Panc1 (cell line): ENCODE data around the gene KRT15. TPM values are rescaled to one million over a fixed set of nuclear protein-coding genes. Genes with fewer than 3 reads are reported as not detected.

ENCODE experiments used
- ATAC-seq: fragments of 200-7000 bp; cut with Tn5 transposase; 2 replicates; pipeline ENCODE4 v1.9.1; 2020; ENCODE audit warnings: mild to moderate bottlenecking, moderate library complexity
- BruUV-seq: library from RNA; stranded (reverse); fragments of 400-500 nt; replicated peaks from 2 replicates; lab custom pipeline; 2021; lab: Mats Ljungman, UMichigan
- CTCF ChIA-PET: fragments of 300-600 bp; sonication (Branson Sonifier 250); formaldehyde crosslinking; loops from one replicate; lab custom pipeline; 2022; ENCODE audit warnings: antibody characterized with exemption; lab: Charles Lee
- POLR2A ChIA-PET: fragments of 300-600 bp; sonication (Branson Sonifier 250); formaldehyde crosslinking; loops from one replicate; lab custom pipeline; 2022; ENCODE audit warnings: antibody characterized with exemption; lab: Charles Lee
- DNase-seq: peaks from one replicate; pipeline ENCODE4 v3.0.0-alpha.2; 2010; ENCODE audit warnings: low read depth, low spot score
- H3K27ac ChIP-seq: 2 replicates; pipeline ENCODE4 v1.5.1; 2011; ENCODE audit warnings: mild to moderate bottlenecking, low read length, inconsistent platforms
- H3K27me3 ChIP-seq: fragments of 200-500 bp; sonication (Bioruptor generic); 2 replicates; pipeline ENCODE4 v1.6.0; 2014; ENCODE audit warnings: low read length, inconsistent platforms; ENCODE audit not compliant: control insufficient read depth, insufficient read depth
- H3K36me3 ChIP-seq: fragments of 200-500 bp; sonication (Bioruptor generic); 2 replicates; pipeline ENCODE4 v1.5.1; 2014; ENCODE audit warnings: inconsistent platforms, mild to moderate bottlenecking, low read length, moderate library complexity; ENCODE audit not compliant: control insufficient read depth, insufficient read depth
- H3K4me1 ChIP-seq: 2 replicates; pipeline ENCODE4 v1.5.1; 2011; ENCODE audit warnings: inconsistent platforms, mild to moderate bottlenecking, low read length, moderate library complexity; ENCODE audit not compliant: control insufficient read depth, insufficient read depth
- H3K4me3 ChIP-seq, 2 experiments: 2 replicates each; pipeline ENCODE4 v1.5.1; 2011 to 2012; ENCODE audit warnings: low read depth in 2 of 2, low read length in 2 of 2, mild to moderate bottlenecking in 2 of 2, inconsistent platforms in 1 of 2, moderate library complexity in 1 of 2
- H3K9me3 ChIP-seq: fragments of 200-500 bp; sonication (Bioruptor generic); 2 replicates; pipeline ENCODE4 v1.5.1; 2014; ENCODE audit warnings: low read depth, mild to moderate bottlenecking, inconsistent platforms, low read length, moderate library complexity; ENCODE audit not compliant: control insufficient read depth, insufficient read depth
- CTCF ChIP-seq: fragments of 450-650 bp; IDR thresholded peaks from 2 replicates; pipeline ENCODE4 v1.5.1; 2017; ENCODE audit warnings: mild to moderate bottlenecking
- POLR2AphosphoS5 ChIP-seq: IDR thresholded peaks from 2 replicates; pipeline ENCODE4 v1.6.1; 2012; ENCODE audit warnings: mild to moderate bottlenecking, low read depth, low read length, moderate library complexity
- SIN3A ChIP-seq: IDR thresholded peaks from 2 replicates; pipeline ENCODE4 v1.6.1; 2012; ENCODE audit warnings: low read depth, mild to moderate bottlenecking, low read length, moderate library complexity, borderline replicate concordance; ENCODE audit not compliant: insufficient read depth
- TCF7L2 ChIP-seq: IDR thresholded peaks from 2 replicates; pipeline ENCODE4 v1.6.1; 2011; ENCODE audit warnings: mild to moderate bottlenecking, low read depth, low read length, inconsistent platforms
- in situ Hi-C: cut with HindIII; loops from 2 replicates; pipeline ENCODE4 v1.10.0; 2016; ENCODE audit warnings: low sequenced_read_pairs, low pct_unique_long_range_greater_than_20kb
- intact Hi-C: fragments of 100-400 bp; cut with micrococcal nuclease; formaldehyde crosslinking; loops from one replicate; pipeline ENCODE4 v1.10.0; 2022; ENCODE audit not compliant: unreplicated experiment
- total RNA-seq: library from RNA; stranded (reverse); gene quantifications from one replicate; pipeline ENCODE4 v1.2.1, GENCODE V29; 2021; ENCODE audit not compliant: unreplicated experiment
- TF ChIP-seq, protein P1 (sequence below), 2 experiments: IDR thresholded peaks; 2 replicates each; pipeline ENCODE4 v1.6.1; 2011 to 2012; ENCODE audit warnings: low read depth in 2 of 2, control low read depth in 1 of 2, low read length in 1 of 2, mild to moderate bottlenecking in 1 of 2, moderate library complexity in 1 of 2; ENCODE audit not compliant: insufficient read depth in 1 of 2

The KRT15 gene
- total RNA-seq, 1 experiment from 2014 or later = 70.4 TPM

DNA sequence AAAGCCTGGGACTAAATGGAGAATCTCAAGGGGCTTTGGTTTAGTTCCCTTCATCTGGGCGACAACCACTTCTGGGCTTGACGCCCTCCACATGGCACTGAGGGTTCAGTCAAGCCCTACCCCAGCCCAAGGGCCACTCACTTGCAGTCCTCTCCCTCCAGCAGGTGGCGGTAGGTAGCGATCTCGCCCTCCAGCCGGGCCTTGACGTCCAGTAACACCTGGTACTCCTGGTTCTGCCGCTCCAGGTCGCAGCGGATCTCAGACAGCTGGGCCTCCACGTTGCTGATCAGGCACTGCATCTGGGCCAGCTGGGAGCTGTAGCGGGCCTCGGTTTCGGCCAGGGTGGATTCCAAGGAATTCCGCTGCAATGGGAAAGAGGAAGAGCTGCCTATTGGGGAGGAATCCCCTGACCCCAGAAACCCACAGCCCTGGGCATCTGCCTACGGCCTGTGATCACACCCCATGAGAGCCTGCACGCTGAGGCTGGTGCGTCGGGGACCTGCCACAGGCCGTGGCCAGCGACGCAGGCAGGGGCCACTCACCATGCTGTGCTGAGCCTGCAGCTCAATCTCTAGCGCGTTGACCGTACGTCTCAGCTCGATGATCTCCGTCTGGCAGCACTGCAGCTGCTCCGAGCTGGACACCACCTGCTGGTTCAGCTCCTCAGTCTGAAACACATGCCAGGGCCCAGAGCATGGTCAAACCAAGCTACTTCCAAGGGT lies 31.7 kb downstream of the KRT15 start:
- no peak overlapping the region for H3K4me3 ChIP-seq
- H3K27ac ChIP-seq = no peak overlapping the region
- H3K27me3 ChIP-seq = no peaks in the 10 kb centered on the region
- no peak for TF ChIP-seq SIN3A
- no peak for TF ChIP-seq CTCF
- no peak for TF ChIP-seq TCF7L2
- TF ChIP-seq, protein P1, sequence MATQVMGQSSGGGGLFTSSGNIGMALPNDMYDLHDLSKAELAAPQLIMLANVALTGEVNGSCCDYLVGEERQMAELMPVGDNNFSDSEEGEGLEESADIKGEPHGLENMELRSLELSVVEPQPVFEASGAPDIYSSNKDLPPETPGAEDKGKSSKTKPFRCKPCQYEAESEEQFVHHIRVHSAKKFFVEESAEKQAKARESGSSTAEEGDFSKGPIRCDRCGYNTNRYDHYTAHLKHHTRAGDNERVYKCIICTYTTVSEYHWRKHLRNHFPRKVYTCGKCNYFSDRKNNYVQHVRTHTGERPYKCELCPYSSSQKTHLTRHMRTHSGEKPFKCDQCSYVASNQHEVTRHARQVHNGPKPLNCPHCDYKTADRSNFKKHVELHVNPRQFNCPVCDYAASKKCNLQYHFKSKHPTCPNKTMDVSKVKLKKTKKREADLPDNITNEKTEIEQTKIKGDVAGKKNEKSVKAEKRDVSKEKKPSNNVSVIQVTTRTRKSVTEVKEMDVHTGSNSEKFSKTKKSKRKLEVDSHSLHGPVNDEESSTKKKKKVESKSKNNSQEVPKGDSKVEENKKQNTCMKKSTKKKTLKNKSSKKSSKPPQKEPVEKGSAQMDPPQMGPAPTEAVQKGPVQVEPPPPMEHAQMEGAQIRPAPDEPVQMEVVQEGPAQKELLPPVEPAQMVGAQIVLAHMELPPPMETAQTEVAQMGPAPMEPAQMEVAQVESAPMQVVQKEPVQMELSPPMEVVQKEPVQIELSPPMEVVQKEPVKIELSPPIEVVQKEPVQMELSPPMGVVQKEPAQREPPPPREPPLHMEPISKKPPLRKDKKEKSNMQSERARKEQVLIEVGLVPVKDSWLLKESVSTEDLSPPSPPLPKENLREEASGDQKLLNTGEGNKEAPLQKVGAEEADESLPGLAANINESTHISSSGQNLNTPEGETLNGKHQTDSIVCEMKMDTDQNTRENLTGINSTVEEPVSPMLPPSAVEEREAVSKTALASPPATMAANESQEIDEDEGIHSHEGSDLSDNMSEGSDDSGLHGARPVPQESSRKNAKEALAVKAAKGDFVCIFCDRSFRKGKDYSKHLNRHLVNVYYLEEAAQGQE (IDR thresholded peaks at IDR 0.05; ENCODE audit: insufficient read depth in 1 of 2, low read depth in 2 of 2, low read length in 1 of 2) = no peak
- no peak for TF ChIP-seq POLR2AphosphoS5
- CTCF ChIA-PET = no interaction called here
- H3K36me3 ChIP-seq = no peaks in the 10 kb centered on the region
- no peak for DNase-seq
- BruUV-seq = no TSS peak
- in situ Hi-C loops (no loop called here), intact Hi-C loops (no loop called here)
- H3K4me1 ChIP-seq = peaks cover 32% of the 10 kb centered on the region
- H3K9me3 ChIP-seq = no peaks in the 10 kb centered on the region
- POLR2A ChIA-PET = interaction anchor here (0.5 kb wide), 1 partner anchor 43 kb away, joined by 3 read pairs; no protein-coding TSS in a partner anchor
- no peak for ATAC-seq

- no TSS peak for BruUV-seq
- TF ChIP-seq, protein P1 (IDR thresholded peaks at IDR 0.05; ENCODE audit: insufficient read depth in 1 of 2, low read depth in 2 of 2, low read length in 1 of 2) = no peak
- TF ChIP-seq TCF7L2 = no peak
- TF ChIP-seq POLR2AphosphoS5 = no peak
- no peak for TF ChIP-seq SIN3A
- no peak for TF ChIP-seq CTCF
- no peak overlapping the region for H3K27ac ChIP-seq
- H3K9me3 ChIP-seq = no peaks in the 10 kb centered on the region
- no peaks in the 10 kb centered on the region for H3K36me3 ChIP-seq
- ATAC-seq (no peak), DNase-seq (no peak)
- H3K27me3 ChIP-seq = no peaks in the 10 kb centered on the region
- in situ Hi-C loops = no loop called here
- no peak overlapping the region for H3K4me3 ChIP-seq
- POLR2A ChIA-PET = interaction anchor here (0.5 kb wide), 1 partner anchor 42 kb away, joined by 3 read pairs; no protein-coding TSS in a partner anchor
- intact Hi-C loops = no loop called here
- H3K4me1 ChIP-seq = peaks cover 29% of the 10 kb centered on the region
- CTCF ChIA-PET = no interaction called here
Observed at GRCh38 chr17:41486316-41486715, 32.4 kb downstream of the KRT15 start.
